ENCODE results near the gene EPHA8.

GRCh38 chr1:22575532-22576149, 12.4 kb downstream of the EPHA8 start:
- no peak for TF ChIP-seq POLR2A (IDR thresholded peaks at IDR 0.05; ENCODE audit: low read length)
- TF ChIP-seq GATA1 (IDR thresholded peaks at IDR 0.05; ENCODE audit: low read depth, low read length), result no peak

Data from erythroblast (primary cell).